NCI-H2227 treated with DMSO at 0.1 percent for 48 hours (cell line): ENCODE data around the gene KNDC1.

Experiments
- DNase-seq: peaks from one replicate; lab custom pipeline; 2025; lab: John Stamatoyannopoulos, UW

Gene KNDC1

GRCh38 chr10:133177380-133178157 is 17.6 kb downstream of the KNDC1 start:
- DNase-seq, result no peak

- DNase-seq, result no peak
These were observed 18.5 kb downstream of the KNDC1 start for GRCh38 chr10:133178357-133179127.

- no peak for DNase-seq
These were observed 19.1 kb downstream of the KNDC1 start for GRCh38 chr10:133179128-133179520.

- DNase-seq, result no peak
These were observed 19.6 kb downstream of the KNDC1 start for GRCh38 chr10:133179651-133180050.

- DNase-seq, result no peak
These were observed 20.4 kb downstream of the KNDC1 start for GRCh38 chr10:133180192-133180964.

- DNase-seq, result no peak
These were observed 21.1 kb downstream of the KNDC1 start for GRCh38 chr10:133180965-133181639.

- DNase-seq, result no peak
These were observed 22.2 kb downstream of the KNDC1 start for GRCh38 chr10:133182190-133182589.

- no peak for DNase-seq
These were observed 23.0 kb downstream of the KNDC1 start for GRCh38 chr10:133182791-133183645.

GRCh38 chr10:133183646-133184378 is 23.8 kb downstream of the KNDC1 start:
- no peak for DNase-seq

GRCh38 chr10:133184591-133185244 is 24.7 kb downstream of the KNDC1 start:
- DNase-seq, result no peak

- no peak for DNase-seq
These were observed 25.4 kb downstream of the KNDC1 start for GRCh38 chr10:133185421-133185820.

GRCh38 chr10:133185916-133186315 is 25.9 kb downstream of the KNDC1 start:
- DNase-seq, result no peak

- no peak for DNase-seq
These were observed 26.5 kb downstream of the KNDC1 start for GRCh38 chr10:133186416-133187090.

- DNase-seq, result no peak
These were observed 27.3 kb downstream of the KNDC1 start for GRCh38 chr10:133187091-133187905.

GRCh38 chr10:133187906-133188681 is 28.1 kb downstream of the KNDC1 start:
- DNase-seq, result no peak

GRCh38 chr10:133189256-133189655 is 29.2 kb downstream of the KNDC1 start:
- no peak for DNase-seq

GRCh38 chr10:133189726-133190125 is 29.7 kb downstream of the KNDC1 start:
- no peak for DNase-seq

GRCh38 chr10:133190225-133190624 is 30.2 kb downstream of the KNDC1 start:
- no peak for DNase-seq
